Hematopoietic multipotent progenitor cell (in vitro differentiated cells): ENCODE data around the gene RHOXF1. TPM values are rescaled to one million over a fixed set of nuclear protein-coding genes. Genes with fewer than 3 reads are reported as not detected.
"Not testable (repeated sequence)": the region's sequence is repeated elsewhere in the genome, so short reads cannot be mapped to it uniquely, and the experiment has no call there.

Source experiments
- DNase-seq, 3 donors: peaks; one replicate each; pipeline ENCODE4 v3.0.0-alpha.2; 2011 to 2015; ENCODE audit warnings: low read depth in 2 of 3, low spot score in 2 of 3
- total RNA-seq: library from RNA; depleted of rRNA; stranded (reverse); fragments of >200 nt; gene quantifications from one replicate; pipeline ENCODE4 v1.2.3, GENCODE V29; 2012

RHOXF1 gene, protein sequence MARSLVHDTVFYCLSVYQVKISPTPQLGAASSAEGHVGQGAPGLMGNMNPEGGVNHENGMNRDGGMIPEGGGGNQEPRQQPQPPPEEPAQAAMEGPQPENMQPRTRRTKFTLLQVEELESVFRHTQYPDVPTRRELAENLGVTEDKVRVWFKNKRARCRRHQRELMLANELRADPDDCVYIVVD
- total RNA-seq, result not detected

- no peak for DNase-seq
These were observed at the start of gene RHOXF1 for GRCh38 chrX:120115438-120115963. Gene RHOXF1, minus strand, starts transcription at chrX:120115913. Its CDS starts 51 bp downstream, at chrX:120115862.

DNA sequence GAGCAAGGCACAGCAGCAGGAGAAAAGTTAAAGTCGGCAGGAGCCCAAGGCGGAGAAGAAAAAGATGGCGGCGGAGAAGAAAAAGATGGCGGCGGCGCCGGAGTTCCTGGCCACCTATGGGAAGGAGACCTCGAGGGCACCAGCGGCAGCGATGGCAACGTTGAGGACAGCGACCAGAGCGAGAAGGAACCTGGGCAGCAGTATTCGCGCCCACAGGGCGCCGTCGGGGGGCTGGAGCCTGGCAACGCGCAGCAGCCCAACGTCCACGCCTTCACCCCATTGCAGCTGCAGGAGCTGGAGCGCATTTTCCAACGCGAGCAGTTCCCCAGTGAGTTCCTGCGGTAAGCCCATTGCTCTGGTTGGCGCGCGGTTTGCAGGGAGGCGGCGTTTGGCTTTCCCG, 43.4 kb upstream of the RHOXF1 start:
- not testable (repeated sequence) for DNase-seq

DNA sequence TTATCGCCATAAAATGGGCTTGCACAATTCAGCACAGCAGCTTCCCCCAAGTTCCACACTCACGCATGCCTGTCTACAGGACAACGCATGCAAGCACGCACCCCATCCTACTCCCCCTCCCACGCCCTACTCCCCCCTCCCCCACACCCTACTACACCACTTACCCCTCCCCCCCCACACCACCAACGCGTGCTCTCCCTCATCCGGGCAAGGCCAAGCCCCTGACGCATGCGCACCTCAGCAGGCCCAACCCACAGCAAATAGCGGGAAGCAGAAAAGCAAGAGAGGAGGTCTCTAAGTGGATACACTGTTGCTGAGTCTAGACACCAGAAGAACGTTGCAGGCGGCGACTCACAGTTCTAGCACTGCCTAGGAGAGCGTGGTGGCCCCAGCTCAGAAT, 42.6 kb upstream of the RHOXF1 start, which contains the start of gene RHOXF2:
Gene RHOXF2 (plus strand): TSS at position 301 of the 400 bp plus-strand sequence. CDS start 138 bp downstream, outside the sequence.
- not testable (repeated sequence) for DNase-seq

DNA sequence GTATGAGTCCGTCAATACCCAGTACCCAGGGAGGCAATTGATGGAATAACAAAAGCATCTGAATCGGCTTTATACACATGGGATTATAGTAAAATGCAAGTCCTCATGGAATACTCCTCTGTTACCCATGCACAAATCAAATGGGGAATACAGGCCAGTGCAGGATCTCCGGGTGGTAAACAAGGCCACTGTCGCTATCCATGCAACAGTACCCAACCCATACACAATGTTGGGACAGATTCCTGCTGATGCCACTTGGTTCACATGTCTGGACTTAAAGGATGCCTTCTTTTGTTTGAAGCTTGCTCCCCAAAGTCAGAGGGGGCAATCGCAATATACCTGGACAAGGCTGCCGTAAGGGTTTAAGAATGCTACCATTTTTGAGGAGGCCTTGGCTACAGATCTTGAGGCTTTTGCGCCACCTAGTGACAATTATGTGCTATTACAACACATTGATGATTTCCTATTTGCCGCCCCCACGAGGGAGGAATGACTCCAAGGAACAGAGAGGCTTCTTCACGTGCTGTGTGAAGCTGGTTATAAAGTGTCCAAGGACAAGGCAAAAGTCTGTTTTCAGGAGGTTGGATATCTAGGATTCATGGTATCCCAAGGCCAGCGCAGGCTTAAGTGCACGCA, 34.5 kb upstream of the RHOXF1 start:
- not testable (repeated sequence) for DNase-seq

DNA sequence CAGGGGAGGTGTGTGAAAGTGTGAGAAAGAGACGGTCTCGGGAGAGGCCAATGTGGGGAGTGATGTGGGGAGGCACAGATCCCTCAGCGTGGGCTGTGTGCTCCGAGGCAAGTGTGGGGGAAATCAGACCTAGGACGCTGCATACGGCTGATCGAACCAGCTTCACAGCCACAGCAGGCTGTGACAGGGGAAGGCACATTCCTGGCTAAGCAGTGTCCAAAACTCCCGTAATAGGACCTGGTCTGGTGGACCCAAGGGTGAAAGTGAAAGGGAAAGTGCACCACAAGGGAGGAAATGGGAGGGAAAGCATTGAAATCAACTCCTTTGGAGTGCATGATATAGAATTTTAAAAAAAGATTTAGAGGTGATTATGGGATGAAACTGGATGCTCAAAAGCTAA, 31.8 kb upstream of the RHOXF1 start:
- DNase-seq, result no peak

DNA sequence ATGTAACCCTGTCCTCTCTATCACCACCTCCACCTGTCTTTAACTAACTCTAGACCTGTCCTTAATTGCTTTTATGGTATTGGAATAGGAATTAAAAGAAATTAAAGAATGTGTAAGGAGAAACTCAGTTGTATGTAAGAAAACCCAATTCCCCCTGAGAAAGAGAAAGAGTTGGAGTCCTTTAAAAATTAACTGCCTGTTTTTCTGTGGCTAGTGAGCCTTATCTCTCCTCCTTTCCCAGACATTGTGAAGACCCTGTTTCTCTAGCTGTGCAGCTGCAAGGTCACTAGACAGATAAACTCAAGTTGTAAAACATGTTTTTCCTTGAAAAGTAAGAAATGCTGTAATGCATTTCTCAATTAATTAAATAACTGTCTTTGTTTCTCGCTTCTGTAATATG, 30.6 kb upstream of the RHOXF1 start:
- not testable (repeated sequence) for DNase-seq

- DNase-seq, result peak in 1 of 3 donors; percentile 31
These were observed 29.7 kb upstream of the RHOXF1 start for GRCh38 chrX:120145295-120145925.

- no peak for DNase-seq
These were observed 28.6 kb upstream of the RHOXF1 start for GRCh38 chrX:120144178-120144844.

DNA sequence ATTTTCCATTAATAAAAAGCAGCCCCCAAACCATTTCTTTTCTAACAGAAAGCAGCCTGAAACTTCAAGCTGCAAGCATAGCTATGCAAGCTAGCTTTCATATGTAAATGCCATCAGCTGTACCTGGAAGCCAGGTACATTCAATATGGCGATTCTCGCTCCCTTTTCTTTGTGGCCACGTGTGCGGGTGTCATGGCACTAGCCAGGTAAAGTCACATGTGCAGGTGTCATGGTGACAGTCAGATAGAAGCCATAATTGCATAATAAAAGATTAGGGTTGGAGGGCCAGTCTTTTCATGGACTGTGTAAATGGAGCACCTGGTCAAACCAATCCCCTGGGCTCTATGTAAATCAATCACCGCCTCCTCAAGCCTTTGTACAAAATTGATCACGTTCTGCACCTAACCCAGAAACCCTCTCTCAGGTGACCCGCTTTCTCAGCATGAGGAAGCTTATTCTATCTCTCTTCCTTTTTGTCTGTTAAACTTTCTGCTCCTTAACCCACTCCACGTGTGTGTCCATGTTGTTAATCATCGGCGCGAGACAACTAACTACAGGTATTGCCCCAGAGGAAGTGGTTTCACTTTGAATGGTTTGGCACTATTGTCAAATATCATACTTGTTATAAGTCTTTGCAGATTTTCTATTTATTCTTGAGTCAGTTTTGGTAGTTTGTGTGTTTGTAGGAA, 24.7 kb upstream of the RHOXF1 start:
- no peak for DNase-seq

GRCh38 chrX:120137439-120137838, 21.7 kb upstream of the RHOXF1 start:
- no peak for DNase-seq

- DNase-seq, result no peak
These were observed 21.1 kb upstream of the RHOXF1 start for GRCh38 chrX:120136840-120137239.

- DNase-seq, result no peak
These were observed 20.4 kb upstream of the RHOXF1 start for GRCh38 chrX:120136128-120136527.

DNA sequence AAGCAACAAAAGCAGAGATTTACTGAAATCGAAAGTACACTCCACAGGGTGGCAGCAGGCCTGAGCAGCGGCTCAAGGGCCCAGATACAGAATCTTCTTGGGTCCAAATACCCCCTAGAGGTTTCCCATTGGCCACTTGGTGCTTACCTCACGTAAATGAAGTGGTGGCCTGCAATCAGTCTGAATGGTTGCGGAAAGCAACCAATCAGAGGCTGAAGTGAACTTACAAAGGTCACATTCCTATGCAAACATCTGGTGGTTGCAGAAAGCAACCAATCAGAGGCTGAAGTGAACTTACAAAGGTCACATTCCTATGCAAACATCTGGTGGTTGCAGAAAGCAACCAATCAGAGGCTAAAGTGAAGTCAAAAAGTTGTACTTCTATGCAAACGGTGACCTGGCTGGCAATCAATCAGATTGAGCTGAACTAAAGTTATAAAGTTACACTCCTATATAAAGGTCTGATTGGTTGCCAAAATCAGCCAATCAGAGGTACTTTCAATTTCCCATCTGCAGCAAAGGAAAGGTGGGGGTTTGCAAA, 12.7 kb upstream of the RHOXF1 start:
- not testable (repeated sequence) for DNase-seq

DNA sequence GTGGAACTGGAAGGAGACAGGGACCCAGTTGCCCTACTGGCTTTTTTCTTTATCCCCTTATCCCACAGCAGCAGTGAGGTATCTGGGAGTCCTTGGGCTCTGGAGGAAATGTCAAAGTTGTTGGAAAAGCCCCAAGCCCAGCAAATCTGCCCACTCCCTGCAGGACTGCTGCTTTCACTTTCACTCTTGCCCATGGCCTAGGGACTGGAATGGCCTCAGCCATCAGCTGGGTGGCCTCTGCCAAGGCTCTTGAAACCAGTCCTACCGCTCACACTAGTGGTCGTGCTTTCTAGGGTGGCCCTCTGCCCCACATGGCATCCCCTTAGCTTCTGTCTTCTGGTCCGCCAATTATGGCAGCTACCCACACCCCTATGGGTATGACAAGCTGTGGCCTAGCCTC, 9.7 kb upstream of the RHOXF1 start:
- DNase-seq, result no peak

GRCh38 chrX:120120223-120120622, 4.5 kb upstream of the RHOXF1 start:
- no peak for DNase-seq

DNA sequence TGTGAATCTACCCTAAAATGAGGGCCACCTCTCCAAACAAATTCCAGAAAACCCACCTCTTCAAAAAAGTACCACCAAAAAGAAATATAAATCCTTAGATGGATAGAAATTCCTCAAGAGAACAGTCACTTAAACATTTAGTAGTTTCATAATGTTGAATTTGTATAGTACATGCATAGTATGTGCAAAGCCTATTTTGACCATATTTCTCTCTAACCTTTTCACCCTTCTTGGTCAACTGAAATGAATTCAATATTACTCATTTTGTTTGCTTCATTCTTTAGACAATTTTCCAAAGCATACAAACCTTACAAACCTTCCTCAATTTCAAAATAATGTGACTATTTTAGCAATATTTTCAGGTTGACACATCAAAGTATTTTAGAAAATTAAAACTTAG, 4.1 kb downstream of the RHOXF1 start:
- DNase-seq, result no peak

DNA sequence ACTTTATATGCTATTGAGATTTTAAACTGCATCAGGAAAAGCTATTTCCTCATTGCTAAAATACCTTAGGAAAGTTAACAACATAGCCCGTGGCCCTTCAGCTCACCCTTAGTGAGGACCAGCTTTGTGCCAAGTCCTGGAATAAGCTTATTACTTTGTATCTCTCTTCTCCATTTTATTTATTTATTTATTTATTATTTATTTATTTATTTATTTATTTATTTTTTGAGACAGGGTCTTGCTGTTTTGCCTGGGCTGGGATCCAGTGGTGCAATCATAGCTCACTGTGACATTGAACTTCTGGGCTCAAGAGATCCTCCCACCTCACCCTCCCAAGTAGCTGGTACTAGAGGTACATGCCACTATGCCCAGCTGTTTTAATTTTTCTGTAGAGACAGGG, 6.3 kb downstream of the RHOXF1 start:
- no peak for DNase-seq

GRCh38 chrX:120104707-120105106, 11.0 kb downstream of the RHOXF1 start:
- not testable (repeated sequence) for DNase-seq

- not testable (repeated sequence) for DNase-seq
These were observed 14.7 kb downstream of the RHOXF1 start for GRCh38 chrX:120101057-120101456.

GRCh38 chrX:120090208-120090607, 25.5 kb downstream of the RHOXF1 start:
- DNase-seq, result no peak
